ENCODE data around the gene AKIRIN1. TPM values are rescaled to one million over a fixed set of nuclear protein-coding genes. Genes with fewer than 3 reads are reported as not detected.
A peak's percentile ranks its signal among the peaks of the same experiment; 100 is the strongest.
"Not testable (repeated sequence)": the region's sequence is repeated elsewhere in the genome, so short reads cannot be mapped to it uniquely, and the experiment has no call there.

Gene AKIRIN1
- polyA plus RNA-seq, 10 donors: 31.5 to 48.0 (median 39.0) TPM

- DNase-seq: no peak
These were observed 43.1 kb downstream of the AKIRIN1 start for GRCh38 chr1:39034114-39034654.

- DNase-seq: no peak
These were observed 45.6 kb downstream of the AKIRIN1 start for GRCh38 chr1:39036678-39037077.

- DNase-seq: no peak
These were observed 52.4 kb downstream of the AKIRIN1 start for GRCh38 chr1:39043513-39043912.

- no peak for DNase-seq
These were observed 53.7 kb downstream of the AKIRIN1 start for GRCh38 chr1:39044762-39045161.

GRCh38 chr1:39045231-39045630 is 54.2 kb downstream of the AKIRIN1 start:
- DNase-seq: no peak

- no peak for DNase-seq
These were observed 55.6 kb downstream of the AKIRIN1 start for GRCh38 chr1:39046613-39047210.

GRCh38 chr1:39047374-39048229 is 56.5 kb downstream of the AKIRIN1 start:
- DNase-seq: peak; percentile 17 to 53 (median 38)

- no peak for DNase-seq
These were observed 57.8 kb downstream of the AKIRIN1 start for GRCh38 chr1:39048745-39049370.

- DNase-seq: no peak
These were observed 58.9 kb downstream of the AKIRIN1 start for GRCh38 chr1:39050001-39050400.

- DNase-seq: not testable (repeated sequence)
These were observed 60.2 kb downstream of the AKIRIN1 start for GRCh38 chr1:39051193-39051850.

- DNase-seq: no peak
These were observed 60.9 kb downstream of the AKIRIN1 start for GRCh38 chr1:39051956-39052355.

- DNase-seq: not testable (repeated sequence)
These were observed 64.2 kb downstream of the AKIRIN1 start for GRCh38 chr1:39055213-39055710.

Other genes starting within 250 kb of the AKIRIN1 start
- gene RRAGC, start 131.5 kb upstream of the AKIRIN1 start, polyA plus RNA-seq (ENCODE audit: insufficient read length in 10 of 10): 10 to 100 TPM; 20.2 to 27.3 (median 22.4) TPM
- gene MYCBP, start 117.9 kb upstream of the AKIRIN1 start, polyA plus RNA-seq (ENCODE audit: insufficient read length in 10 of 10): 10 to 100 TPM; 17.6 to 25.0 (median 20.7) TPM
- under 1 TPM in 7 of 10 donors, not detected in 3; 0.08 to 0.46 (median 0.20) TPM for gene GJA9, start 109.7 kb upstream of the AKIRIN1 start, polyA plus RNA-seq (ENCODE audit: insufficient read length in 10 of 10)
- gene RHBDL2, start 49.4 kb upstream of the AKIRIN1 start, polyA plus RNA-seq (ENCODE audit: insufficient read length in 10 of 10): 1 to 10 TPM in 3 of 10 donors, under 1 TPM in 7; 0.35 to 1.3 (median 0.82) TPM
- gene NDUFS5, start 35.1 kb downstream of the AKIRIN1 start, polyA plus RNA-seq (ENCODE audit: insufficient read length in 10 of 10): 100 to 1,000 TPM; 167 to 373 (median 270) TPM
- gene MACF1, start 213.4 kb downstream of the AKIRIN1 start, polyA plus RNA-seq (ENCODE audit: insufficient read length in 10 of 10): 100 to 1,000 TPM; 194 to 362 (median 246) TPM

Measured in muscle of back (tissue), 11 donors.